Sigmoid colon (tissue), 7 donors: ENCODE measurements around the gene NOS3. TPM values are rescaled to one million over a fixed set of nuclear protein-coding genes. Genes with fewer than 3 reads are reported as not detected.

Experiments
- DNase-seq: peaks from one replicate; pipeline ENCODE4 v3.0.0-alpha.2; 2019
- H3K27ac ChIP-seq, 4 donors: fragments of 200-600 bp; sonication (generic); one replicate each; pipeline ENCODE4 v1.5.1; 2016 to 2019; ENCODE audit warnings: mild to moderate bottlenecking in 1 of 4
- H3K27me3 ChIP-seq, 3 donors: fragments of 200-600 bp; sonication (generic); one replicate each; pipeline ENCODE4 v1.5.1; 2019; ENCODE audit warnings: mild to moderate bottlenecking in 1 of 3
- H3K36me3 ChIP-seq, 4 donors: fragments of 200-600 bp; sonication (generic); one replicate each; pipeline ENCODE4 v1.5.1; 2016 to 2019
- H3K4me1 ChIP-seq, 4 donors: fragments of 200-600 bp; sonication (generic); one replicate each; pipeline ENCODE4 v1.5.1; 2017 to 2019
- H3K4me3 ChIP-seq, 4 donors: fragments of 200-600 bp; sonication (generic); one replicate each; pipeline ENCODE4 v1.5.1; 2017 to 2019; ENCODE audit warnings: mild to moderate bottlenecking in 2 of 4, moderate library complexity in 1 of 4
- H3K9me3 ChIP-seq, 4 donors: fragments of 200-600 bp in 3 of 4; sonication (generic) in 3 of 4; one replicate each; pipeline versions ENCODE4 v1.5.1 to v1.6.1; 2013 to 2019
- CTCF ChIP-seq, 4 experiments: fragments of 450-650 bp in 3 of 4; fragments of 200-600 bp in 1 of 4; IDR thresholded peaks; one replicate each; pipeline ENCODE4 v1.5.1; 2016 to 2019; ENCODE audit warnings: antibody characterized with exemption in 4 of 4, mild to moderate bottlenecking in 3 of 4, moderate library complexity in 2 of 4
- EP300 ChIP-seq, 4 donors: sonication (generic); formaldehyde crosslinking; IDR thresholded peaks; one replicate each; pipeline ENCODE4 v1.6.1; 2017; ENCODE audit warnings: antibody characterized with exemption in 4 of 4
- POLR2A ChIP-seq, 2 donors: fragments of 450-650 bp; IDR thresholded peaks; one replicate each; pipeline ENCODE4 v1.6.1; 2016; ENCODE audit warnings: antibody characterized with exemption in 2 of 2, mild to moderate bottlenecking in 2 of 2, moderate library complexity in 2 of 2
- POLR2AphosphoS5 ChIP-seq, 4 donors: sonication (generic); formaldehyde crosslinking; IDR thresholded peaks; one replicate each; pipeline ENCODE4 v1.6.1; 2017; ENCODE audit warnings: antibody characterized with exemption in 4 of 4
- WGBS, 2 donors: extraction: QIAGEN DNeasy Blood & Tissue Kit; methylation state at CpG; one replicate each; pipeline ENCODE4 v1.1.7; 2013; 5-methylcytosine and 5-hydroxymethylcytosine counted together
- intact Hi-C: fragments of 100-400 bp; cut with DNase I; formaldehyde crosslinking; loops from one replicate; pipeline ENCODE4 v1.15.1; 2023
- polyA plus RNA-seq, 3 donors: library from polyadenylated mRNA; stranded (reverse); fragments of 200-250 nt; gene quantifications; one replicate each; pipeline ENCODE4 v1.2.3, GENCODE V29; 2013
- total RNA-seq, 4 donors: library from RNA; depleted of rRNA; stranded (reverse); fragments of >200 nt; gene quantifications; one replicate each; pipeline ENCODE4 v1.1.0, GENCODE V29; 2016
- donor health status: healthy with polysubstance abuse.
- donor health status: Bipolar disorder and iron deficiency.
- donor health status: healthy.

Gene NOS3
- total and polyA plus RNA-seq, 7 donors = 0.23 to 7.2 (median 1.8) TPM

GRCh38 chr7:150943453-150943814 is 47.4 kb upstream of the NOS3 start:
- Histone ChIP-seq H3K4me3 (no peak overlapping the region), H3K4me1 (peaks cover 0 to 61% (median 56%) of the 10 kb centered on the region in 4 donors), H3K36me3 (peaks cover 0 to 4% (median 0%) of the 10 kb centered on the region in 4 donors), H3K9me3 (no peaks in the 10 kb centered on the region), H3K27me3 (no peaks in the 10 kb centered on the region), H3K27ac (peak overlapping the region in 3 of 4 donors; percentile 55 to 86 (median 60))
- TF ChIP-seq EP300 (IDR thresholded peaks at IDR 0.05) = no peak
- TF ChIP-seq POLR2A (IDR thresholded peaks at IDR 0.05) = no peak
- no peak for TF ChIP-seq CTCF (IDR thresholded peaks at IDR 0.05)
- TF ChIP-seq POLR2AphosphoS5 (IDR thresholded peaks at IDR 0.05) = no peak
- 87 to 95% methylated on average over 6 of the region's 6 CpGs for WGBS, 2 donors
- intact Hi-C loops = no loop called here
- peak; percentile 46 for DNase-seq

- 90 to 92% methylated on average over 6 of the region's 6 CpGs for whole genome bisulfite sequencing, 2 donors
- peak; percentile 57 for DNase-seq
- intact Hi-C loops = no loop called here
- Histone ChIP-seq H3K36me3 (peaks cover 0 to 6% (median under 1%) of the 10 kb centered on the region in 4 donors), H3K9me3 (no peaks in the 10 kb centered on the region), H3K27me3 (no peaks in the 10 kb centered on the region), H3K4me3 (no peak overlapping the region), H3K4me1 (peaks cover 0 to 62% (median 60%) of the 10 kb centered on the region in 4 donors), H3K27ac (peak overlapping the region; percentile 42 to 90 (median 83))
- TF ChIP-seq EP300 (IDR thresholded peaks at IDR 0.05) (no peak), POLR2AphosphoS5 (IDR thresholded peaks at IDR 0.05) (peak in 1 of 4 donors; percentile 8)
These were observed 46.5 kb upstream of the NOS3 start for GRCh38 chr7:150944066-150945042.

- H3K4me1 ChIP-seq = peaks cover 0 to 71% (median 64%) of the 10 kb centered on the region in 4 donors
- no peaks in the 10 kb centered on the region for H3K9me3 ChIP-seq
- peak overlapping the region; percentile 42 to 90 (median 83) for H3K27ac ChIP-seq
- WGBS, 2 donors = 60 to 77% methylated on average over 19 of the region's 19 CpGs
- no peak overlapping the region for H3K4me3 ChIP-seq
- TF ChIP-seq CTCF (IDR thresholded peaks at IDR 0.05) (no peak), EP300 (IDR thresholded peaks at IDR 0.05) (no peak)
- no peaks in the 10 kb centered on the region for H3K27me3 ChIP-seq
- peaks cover 0 to 16% (median 9%) of the 10 kb centered on the region in 4 donors for H3K36me3 ChIP-seq
- DNase-seq = peak; percentile 64
- intact Hi-C loops = no loop called here
These were observed 45.5 kb upstream of the NOS3 start for GRCh38 chr7:150945171-150945852.

- H3K9me3 ChIP-seq = no peaks in the 10 kb centered on the region
- intact Hi-C loops = no loop called here
- peaks cover 4 to 22% (median 16%) of the 10 kb centered on the region in 4 donors for H3K36me3 ChIP-seq
- TF ChIP-seq POLR2AphosphoS5 (IDR thresholded peaks at IDR 0.05) = peak in 3 of 4 donors; percentile 24 to 67 (median 55)
- TF ChIP-seq POLR2A (IDR thresholded peaks at IDR 0.05) = no peak
- TF ChIP-seq EP300 (IDR thresholded peaks at IDR 0.05) = peak in 2 of 4 donors; percentile 29 to 62
- no peak for TF ChIP-seq CTCF (IDR thresholded peaks at IDR 0.05)
- no peak overlapping the region for H3K4me3 ChIP-seq
- H3K4me1 ChIP-seq = peaks cover 0 to 77% (median 66%) of the 10 kb centered on the region in 4 donors
- H3K27ac ChIP-seq = peak overlapping the region; percentile 42 to 90 (median 83)
- peak; percentile 95 for DNase-seq
- WGBS, 2 donors = 80 to 89% methylated on average over 17 of the region's 17 CpGs
- H3K27me3 ChIP-seq = no peaks in the 10 kb centered on the region
These were observed 44.9 kb upstream of the NOS3 start for GRCh38 chr7:150945853-150946420.
